Spleen (tissue), 11 donors: ENCODE data around the gene STRN. TPM values are rescaled to one million over a fixed set of nuclear protein-coding genes. Genes with fewer than 3 reads are reported as not detected.

Source experiments
- DNase-seq: peaks from one replicate; pipeline ENCODE4 v3.0.0-alpha.2; 2020
- H3K27ac ChIP-seq, 8 donors: fragments of 200-600 bp; sonication (generic) in 7 of 8; 1 replicate in 4 of 8; 2 replicates in 4 of 8; pipeline versions ENCODE4 v1.5.0 to v1.8.0; 2016 to 2021; ENCODE audit warnings: inconsistent platforms in 4 of 8, mild to moderate bottlenecking in 4 of 8, moderate library complexity in 1 of 8
- H3K27me3 ChIP-seq, 7 donors: fragments of 200-600 bp; sonication (generic) in 6 of 7; replicated peaks in 1 of 7; 1 replicate in 4 of 7; 2 replicates in 3 of 7; pipeline versions ENCODE4 v1.5.0 to v1.8.0; 2016 to 2021; ENCODE audit warnings: inconsistent platforms in 3 of 7, mild to moderate bottlenecking in 1 of 7
- H3K36me3 ChIP-seq, 6 donors: fragments of 200-600 bp; sonication (generic) in 5 of 6; 1 replicate in 4 of 6; 2 replicates in 2 of 6; pipeline versions ENCODE4 v1.5.0 to v1.8.0; 2016 to 2021; ENCODE audit warnings: inconsistent platforms in 2 of 6
- H3K4me1 ChIP-seq, 6 donors: fragments of 200-600 bp; sonication (generic) in 5 of 6; 1 replicate in 3 of 6; 2 replicates in 3 of 6; pipeline versions ENCODE4 v1.5.0 to v1.8.0; 2016 to 2021; ENCODE audit warnings: inconsistent platforms in 3 of 6
- H3K4me3 ChIP-seq, 8 donors: fragments of 200-600 bp; sonication (generic) in 7 of 8; 1 replicate in 4 of 8; 2 replicates in 4 of 8; pipeline versions ENCODE4 v1.5.0 to v1.8.0; 2016 to 2021; ENCODE audit warnings: inconsistent platforms in 4 of 8, mild to moderate bottlenecking in 4 of 8, moderate library complexity in 2 of 8
- H3K9me3 ChIP-seq, 8 donors: fragments of 200-600 bp; sonication (generic) in 7 of 8; 1 replicate in 4 of 8; 2 replicates in 4 of 8; pipeline versions ENCODE4 v1.5.0 to v1.8.0; 2016 to 2021; ENCODE audit warnings: inconsistent platforms in 4 of 8
- POLR2A ChIP-seq, 3 donors: fragments of 450-650 bp; IDR thresholded peaks; one replicate each; pipeline ENCODE4 v1.5.1; 2017; ENCODE audit warnings: antibody characterized with exemption in 3 of 3, mild to moderate bottlenecking in 1 of 3
- POLR2AphosphoS5 ChIP-seq, 3 donors: sonication (generic); formaldehyde crosslinking; IDR thresholded peaks; one replicate each; pipeline ENCODE4 v1.5.1; 2017; ENCODE audit warnings: antibody characterized with exemption in 3 of 3
- WGBS, 5 donors: extraction: QIAGEN DNeasy Blood & Tissue Kit in 3 of 5; methylation state at CpG; one replicate each; pipeline versions ENCODE4 v1.1.5 to v1.1.7; 2013 to 2018; 5-methylcytosine and 5-hydroxymethylcytosine counted together
- intact Hi-C: fragments of 100-400 bp; cut with DNase I; formaldehyde crosslinking; loops from one replicate; pipeline ENCODE4 v1.15.0; 2023; ENCODE audit warnings: low total_unique reads
- polyA plus RNA-seq, 3 donors: library from polyadenylated mRNA; stranded (reverse); fragments of 200-250 nt; gene quantifications; one replicate each; pipeline ENCODE4 v1.2.1, GENCODE V29; 2013
- total RNA-seq, 7 donors: library from RNA; depleted of rRNA in 3 of 7; stranded (reverse); fragments of >200 nt in 3 of 7; fragmentation: NEBNext Ultra II Directional in 4 of 7; extraction: Animal tissue kit (Norgen Biotek cat#: 25700) in 4 of 7; gene quantifications; one replicate each; pipeline versions ENCODE4 v1.1.0 to v1.2.1, GENCODE V29; 2016 to 2021
- TF ChIP-seq, protein P1 (sequence below), 11 experiments: fragments of 200-600 bp in 7 of 11; fragments of 450-650 bp in 4 of 11; sonication (generic) in 4 of 11; IDR thresholded peaks in 8 of 11; conservative IDR thresholded peaks in 3 of 11; 1 replicate in 7 of 11; 2 replicates in 4 of 11; pipeline versions ENCODE4 v1.4.0 to v1.8.0; 2016 to 2021; ENCODE audit warnings: antibody characterized with exemption in 11 of 11, inconsistent platforms in 4 of 11, mild to moderate bottlenecking in 1 of 11
- donor health status: healthy with polysubstance abuse.
- donor health status: DM: no; HTN: no; CAD: no; lungs with moderate emphysema.
- donor health status: DM: no; HTN: no; CAD: no.
- donor health status: Bipolar disorder and iron deficiency.
- donor health status: healthy.
- donor health status: DM: no; HTN: no; CAD: no.
- donor health status: DM: yes; HTN: yes; CAD: no.

Gene STRN
- total and polyA plus RNA-seq, 10 donors, result 2.2 to 33.3 (median 26.2) TPM

DNA sequence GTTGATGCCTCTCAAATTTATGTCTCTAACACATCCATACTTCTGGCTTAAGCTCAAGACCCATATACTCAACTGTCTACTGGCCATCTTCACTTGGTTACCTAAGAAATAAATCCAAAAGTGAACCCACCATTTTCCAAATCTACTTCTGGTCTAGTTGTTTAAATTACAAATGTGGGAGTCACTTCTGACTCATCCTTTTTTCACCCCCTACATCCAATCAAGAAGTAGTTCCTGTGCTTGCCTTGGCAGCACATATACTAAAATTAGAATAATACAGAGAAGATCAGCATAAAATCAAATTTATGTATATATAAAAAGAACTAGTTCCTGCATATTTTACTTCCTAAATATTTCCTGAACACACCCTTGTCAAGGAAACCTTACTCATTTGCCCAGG is 53.6 kb downstream of the STRN start:
- intact Hi-C loops, result no loop called here
- Histone ChIP-seq H3K36me3 (peaks cover 0 to 44% (median 4%) of the 10 kb centered on the region in 6 donors), H3K27me3 (no peaks in the 10 kb centered on the region), H3K9me3 (no peaks in the 10 kb centered on the region), H3K4me1 (peaks cover 0 to 41% (median 5%) of the 10 kb centered on the region in 6 donors), H3K4me3 (no peak overlapping the region), H3K27ac (peak overlapping the region in 1 of 8 donors; percentile 42)
- DNase-seq, result no peak
- TF ChIP-seq, protein P1, sequence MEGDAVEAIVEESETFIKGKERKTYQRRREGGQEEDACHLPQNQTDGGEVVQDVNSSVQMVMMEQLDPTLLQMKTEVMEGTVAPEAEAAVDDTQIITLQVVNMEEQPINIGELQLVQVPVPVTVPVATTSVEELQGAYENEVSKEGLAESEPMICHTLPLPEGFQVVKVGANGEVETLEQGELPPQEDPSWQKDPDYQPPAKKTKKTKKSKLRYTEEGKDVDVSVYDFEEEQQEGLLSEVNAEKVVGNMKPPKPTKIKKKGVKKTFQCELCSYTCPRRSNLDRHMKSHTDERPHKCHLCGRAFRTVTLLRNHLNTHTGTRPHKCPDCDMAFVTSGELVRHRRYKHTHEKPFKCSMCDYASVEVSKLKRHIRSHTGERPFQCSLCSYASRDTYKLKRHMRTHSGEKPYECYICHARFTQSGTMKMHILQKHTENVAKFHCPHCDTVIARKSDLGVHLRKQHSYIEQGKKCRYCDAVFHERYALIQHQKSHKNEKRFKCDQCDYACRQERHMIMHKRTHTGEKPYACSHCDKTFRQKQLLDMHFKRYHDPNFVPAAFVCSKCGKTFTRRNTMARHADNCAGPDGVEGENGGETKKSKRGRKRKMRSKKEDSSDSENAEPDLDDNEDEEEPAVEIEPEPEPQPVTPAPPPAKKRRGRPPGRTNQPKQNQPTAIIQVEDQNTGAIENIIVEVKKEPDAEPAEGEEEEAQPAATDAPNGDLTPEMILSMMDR (IDR thresholded peaks at IDR 0.05 in 8 of 11, conservative IDR thresholded peaks at IDR 0.05 in 3 of 11), result no peak
- no peak for TF ChIP-seq POLR2AphosphoS5 (IDR thresholded peaks at IDR 0.05)
- TF ChIP-seq POLR2A (IDR thresholded peaks at IDR 0.05), result no peak

DNA sequence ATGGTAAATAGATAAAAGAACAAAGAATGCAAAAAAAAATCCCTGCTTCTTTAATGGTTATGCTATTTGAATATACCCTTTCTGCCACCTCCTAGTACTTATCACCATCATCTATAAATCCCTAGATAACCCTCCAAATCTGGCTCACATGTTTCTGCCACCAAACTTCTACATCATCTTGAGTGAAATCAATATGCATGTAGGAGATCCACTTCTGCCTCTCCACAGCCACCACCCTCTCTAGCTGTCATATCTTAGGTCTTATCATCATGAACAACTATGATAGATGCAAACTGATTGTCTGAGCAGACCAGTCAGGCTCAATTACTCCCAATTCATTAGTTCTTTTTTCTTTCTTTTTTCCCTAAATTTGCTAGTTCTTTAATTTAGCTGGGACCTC is 55.3 kb downstream of the STRN start:
- Histone ChIP-seq H3K27ac (no peak overlapping the region), H3K36me3 (peaks cover 0 to 50% (median 6%) of the 10 kb centered on the region in 6 donors), H3K9me3 (no peaks in the 10 kb centered on the region), H3K4me3 (no peak overlapping the region), H3K4me1 (peaks cover 0 to 26% (median 3%) of the 10 kb centered on the region in 6 donors), H3K27me3 (no peaks in the 10 kb centered on the region)
- intact Hi-C loops, result no loop called here
- no peak for DNase-seq
- no peak for TF ChIP-seq POLR2A (IDR thresholded peaks at IDR 0.05)
- TF ChIP-seq POLR2AphosphoS5 (IDR thresholded peaks at IDR 0.05), result no peak
- TF ChIP-seq, protein P1 (IDR thresholded peaks at IDR 0.05 in 8 of 11, conservative IDR thresholded peaks at IDR 0.05 in 3 of 11), result no peak

DNA sequence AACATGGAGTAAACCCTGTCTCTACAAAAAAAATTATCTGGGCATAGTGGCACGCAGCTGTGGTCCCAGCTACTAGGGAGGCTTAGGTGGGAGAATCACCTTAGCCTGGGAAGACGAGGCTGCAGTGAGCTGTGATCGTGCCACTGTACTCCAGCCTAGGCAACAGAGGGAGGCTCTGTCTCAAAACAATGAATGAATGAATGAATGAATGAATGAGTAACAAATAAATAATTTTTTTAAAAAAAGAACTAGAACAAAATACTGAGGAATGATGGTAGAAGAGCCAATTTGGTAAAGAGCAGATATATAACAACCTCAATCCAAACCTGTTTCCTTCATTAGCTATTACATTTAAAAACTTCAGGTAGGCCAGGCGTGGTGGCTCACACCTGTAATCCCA is 60.1 kb downstream of the STRN start:
- H3K9me3 ChIP-seq, result no peaks in the 10 kb centered on the region
- no peak overlapping the region for H3K27ac ChIP-seq
- no peak for DNase-seq
- 93 to 98% (median 96%) methylated on average over 4 of the region's 4 CpGs for WGBS, 5 donors
- intact Hi-C loops, result no loop called here
- peaks cover 0 to 54% (median 10%) of the 10 kb centered on the region in 6 donors for H3K36me3 ChIP-seq
- peaks cover 0 to under 1% (median 0%) of the 10 kb centered on the region in 6 donors for H3K4me1 ChIP-seq
- no peak overlapping the region for H3K4me3 ChIP-seq
- TF ChIP-seq, protein P1 (IDR thresholded peaks at IDR 0.05 in 8 of 11, conservative IDR thresholded peaks at IDR 0.05 in 3 of 11), result no peak
- TF ChIP-seq POLR2A (IDR thresholded peaks at IDR 0.05) (no peak), POLR2AphosphoS5 (IDR thresholded peaks at IDR 0.05) (no peak)
- no peaks in the 10 kb centered on the region for H3K27me3 ChIP-seq

DNA sequence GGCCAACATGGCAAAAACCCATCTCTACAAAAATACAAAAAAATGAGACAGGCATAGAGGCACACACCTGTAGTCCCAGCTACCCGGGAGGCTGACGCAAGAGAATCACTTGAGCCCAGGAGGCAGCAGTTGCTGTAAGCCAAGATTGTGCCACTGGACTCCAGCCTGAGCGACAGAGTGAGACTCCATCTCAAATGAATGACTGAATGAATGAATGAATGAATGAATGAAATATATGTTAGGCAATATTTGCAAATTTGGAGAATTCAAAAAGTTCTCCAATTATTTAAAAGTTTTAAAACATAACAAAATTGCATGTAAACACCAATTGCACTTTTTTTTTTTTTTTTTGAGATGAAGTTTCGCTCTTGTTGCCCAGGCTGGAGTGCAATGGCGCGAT is 61.7 kb downstream of the STRN start:
- Histone ChIP-seq H3K4me1 (no peaks in the 10 kb centered on the region), H3K4me3 (no peak overlapping the region), H3K27me3 (no peaks in the 10 kb centered on the region), H3K27ac (peak overlapping the region in 1 of 8 donors; percentile 3), H3K9me3 (no peaks in the 10 kb centered on the region), H3K36me3 (peaks cover 0 to 63% (median 12%) of the 10 kb centered on the region in 6 donors)
- WGBS, 5 donors, result 79 to 94% (median 86%) methylated on average over 6 of the region's 6 CpGs
- TF ChIP-seq POLR2A (IDR thresholded peaks at IDR 0.05) (no peak), POLR2AphosphoS5 (IDR thresholded peaks at IDR 0.05) (no peak)
- TF ChIP-seq, protein P1 (IDR thresholded peaks at IDR 0.05 in 8 of 11, conservative IDR thresholded peaks at IDR 0.05 in 3 of 11), result no peak
- intact Hi-C loops, result no loop called here
- no peak for DNase-seq
